ENCODE results near the gene FMR1NB.

The FMR1NB gene, protein sequence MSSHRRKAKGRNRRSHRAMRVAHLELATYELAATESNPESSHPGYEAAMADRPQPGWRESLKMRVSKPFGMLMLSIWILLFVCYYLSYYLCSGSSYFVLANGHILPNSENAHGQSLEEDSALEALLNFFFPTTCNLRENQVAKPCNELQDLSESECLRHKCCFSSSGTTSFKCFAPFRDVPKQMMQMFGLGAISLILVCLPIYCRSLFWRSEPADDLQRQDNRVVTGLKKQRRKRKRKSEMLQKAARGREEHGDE

GRCh38 chrX:147981038-147981752 is at the start of gene FMR1NB:
Gene FMR1NB, plus strand, starts transcription at chrX:147981337. Its CDS starts 66 bp downstream, at chrX:147981403.
- DNase-seq: no peak

- DNase-seq: no peak
Measured at GRCh38 chrX:147933815-147934214, 47.3 kb upstream of the FMR1NB start.

DNA sequence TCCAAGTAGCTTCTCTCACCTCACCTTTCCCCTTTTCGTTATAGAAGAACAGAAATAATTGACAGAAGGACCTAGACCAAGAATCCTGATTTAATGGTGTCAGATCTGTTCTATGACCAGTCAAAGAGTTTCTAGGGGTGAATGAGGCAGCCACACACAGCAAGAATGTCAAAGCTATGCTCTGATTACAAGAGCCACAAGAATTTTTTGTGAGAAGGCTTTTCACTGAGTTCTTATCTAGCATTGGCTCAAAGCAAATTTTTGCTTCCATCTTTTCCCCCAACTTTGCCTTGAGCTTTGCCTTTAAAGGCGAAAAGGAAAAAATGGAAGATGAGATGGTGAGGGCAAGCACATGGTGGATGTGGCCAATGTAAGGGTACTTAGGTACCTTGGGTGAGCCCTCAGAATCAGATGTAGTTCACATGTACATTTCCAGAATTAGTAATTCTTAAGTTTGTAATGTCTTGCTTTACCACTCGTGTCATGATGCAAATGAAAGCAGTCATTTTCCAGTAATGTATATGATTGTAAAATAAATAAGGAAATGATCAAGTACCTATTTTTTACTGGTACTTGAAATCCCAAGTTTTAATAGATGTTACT is 45.9 kb upstream of the FMR1NB start:
- no peak for DNase-seq

GRCh38 chrX:147945286-147945685 is 35.9 kb upstream of the FMR1NB start:
- DNase-seq: no peak

GRCh38 chrX:147948531-147948930 is 32.6 kb upstream of the FMR1NB start:
- no peak for DNase-seq

DNA sequence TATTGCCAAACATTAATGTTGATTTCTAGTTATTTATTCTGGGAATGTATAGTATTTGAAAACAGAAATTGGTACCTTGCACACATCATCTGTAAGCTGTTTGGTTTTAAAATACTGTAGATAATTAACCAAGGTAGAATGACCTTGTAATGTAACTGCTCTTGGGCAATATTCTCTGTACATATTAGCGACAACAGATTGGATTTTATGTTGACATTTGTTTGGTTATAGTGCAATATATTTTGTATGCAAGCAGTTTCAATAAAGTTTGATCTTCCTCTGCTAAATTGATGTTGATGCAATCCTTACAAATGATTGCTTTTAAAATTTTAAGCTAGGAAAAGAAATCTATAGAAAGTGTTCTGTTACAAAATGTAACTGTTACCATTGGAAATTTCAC is 30.8 kb upstream of the FMR1NB start:
- no peak for DNase-seq

DNA sequence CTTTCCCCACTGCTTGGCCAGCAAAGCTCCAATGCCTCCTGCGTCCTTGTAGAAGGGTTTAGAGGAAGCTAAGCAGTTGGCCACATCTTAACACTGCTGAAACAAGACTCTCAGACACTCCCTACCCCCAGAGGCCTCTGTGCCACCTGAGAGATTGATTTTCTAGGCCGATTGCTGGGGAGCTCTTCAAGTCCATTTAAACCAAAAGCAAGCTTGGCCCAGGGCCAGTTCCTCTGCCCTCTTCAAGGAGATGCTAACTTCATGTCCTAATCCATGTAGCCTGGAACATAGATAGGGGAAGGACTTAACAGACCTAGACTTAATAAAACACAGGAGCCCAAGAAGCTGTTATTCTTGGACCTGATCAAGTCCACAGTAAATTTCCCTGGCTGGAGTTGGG is 27.2 kb upstream of the FMR1NB start:
- no peak for DNase-seq

DNA sequence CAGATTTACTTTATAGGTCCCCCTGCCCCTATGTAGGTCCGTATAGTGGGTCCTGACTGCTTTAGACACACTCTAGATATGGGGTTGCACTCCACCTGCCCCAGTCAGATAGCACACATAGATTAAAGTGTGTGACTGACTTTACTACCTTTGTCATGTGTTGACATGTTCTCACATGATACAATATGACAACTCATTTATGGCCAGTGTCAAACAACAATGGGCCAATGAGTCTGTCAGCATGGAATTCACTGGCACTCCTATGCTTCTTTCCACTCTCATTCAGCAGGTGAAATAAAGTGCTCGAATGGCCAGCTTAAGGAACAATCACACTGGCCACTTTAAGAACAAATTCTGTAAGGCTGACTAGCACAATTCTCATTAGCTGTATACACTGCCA is 23.8 kb upstream of the FMR1NB start:
- no peak for DNase-seq

GRCh38 chrX:147958291-147958690 is 22.8 kb upstream of the FMR1NB start:
- DNase-seq: no peak

GRCh38 chrX:147960722-147961121 is 20.4 kb upstream of the FMR1NB start:
- no peak for DNase-seq

DNA sequence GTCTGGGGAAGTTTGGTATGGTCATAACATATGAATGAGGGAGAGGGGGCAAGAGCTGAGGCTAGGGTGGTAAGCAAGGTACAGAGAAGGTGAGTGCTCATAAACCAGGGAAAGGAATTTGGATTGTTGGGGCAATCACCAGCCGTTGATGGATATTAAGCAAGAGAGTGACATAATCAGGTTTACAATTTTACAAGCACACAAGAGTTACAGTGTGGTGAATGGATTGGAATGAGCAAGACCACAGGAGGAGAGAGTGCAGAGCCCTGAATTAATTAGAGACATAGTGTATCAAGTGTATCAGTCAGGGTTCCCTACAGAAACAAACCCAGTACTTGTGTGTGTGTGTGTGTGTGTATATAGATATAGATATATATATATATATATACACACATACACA is 18.7 kb upstream of the FMR1NB start:
- no peak for DNase-seq

DNA sequence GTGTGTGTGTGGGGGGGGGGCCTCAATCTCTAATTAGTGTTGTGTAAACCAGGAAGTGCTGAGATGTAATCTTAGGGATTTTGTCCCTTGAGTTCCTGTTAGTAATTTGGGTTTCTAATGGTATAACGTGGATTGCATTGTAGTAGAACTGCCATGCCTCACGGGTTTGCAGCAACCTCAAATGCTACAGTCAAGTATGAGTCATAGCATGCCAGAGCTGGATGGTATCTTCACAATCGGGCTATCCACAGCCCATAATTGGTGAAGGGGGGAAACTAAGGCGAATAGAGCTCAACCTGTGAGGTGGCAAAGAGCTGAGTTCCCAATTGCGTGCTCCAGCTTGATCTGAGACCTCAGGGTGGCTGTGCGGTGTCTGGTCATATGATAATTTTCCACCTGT is 2.2 kb upstream of the FMR1NB start:
- DNase-seq: no peak

DNA sequence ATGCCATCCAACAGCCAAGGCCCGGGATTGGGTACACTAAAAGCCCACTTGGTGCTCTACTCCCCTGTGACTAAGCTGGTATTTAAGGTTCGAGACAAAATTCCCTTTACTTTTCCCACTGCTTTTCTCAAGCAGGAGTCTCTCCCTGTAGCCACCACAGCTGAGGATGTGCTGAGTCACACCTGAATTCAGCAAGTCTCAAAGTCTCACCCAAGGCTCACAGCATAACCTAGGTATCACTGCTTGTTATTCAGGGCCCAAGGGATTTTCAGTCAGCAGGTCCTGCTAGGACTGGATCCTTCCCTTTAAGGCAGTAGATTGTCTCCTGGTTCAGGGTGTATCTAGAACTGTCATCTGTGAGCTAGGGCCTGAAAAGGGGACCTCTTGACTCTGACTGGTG is 39.2 kb downstream of the FMR1NB start:
- no peak for DNase-seq

GRCh38 chrX:148024425-148025148 is 43.5 kb downstream of the FMR1NB start:
- no peak for DNase-seq

GRCh38 chrX:148035380-148035779 is 54.2 kb downstream of the FMR1NB start:
- no peak for DNase-seq

- DNase-seq: no peak
Measured at GRCh38 chrX:148037020-148037419, 55.9 kb downstream of the FMR1NB start.

- no peak for DNase-seq
Measured at GRCh38 chrX:148043271-148043855, 62.2 kb downstream of the FMR1NB start.

- no peak for DNase-seq
Measured at GRCh38 chrX:148047200-148047599, 66.1 kb downstream of the FMR1NB start.

DNA sequence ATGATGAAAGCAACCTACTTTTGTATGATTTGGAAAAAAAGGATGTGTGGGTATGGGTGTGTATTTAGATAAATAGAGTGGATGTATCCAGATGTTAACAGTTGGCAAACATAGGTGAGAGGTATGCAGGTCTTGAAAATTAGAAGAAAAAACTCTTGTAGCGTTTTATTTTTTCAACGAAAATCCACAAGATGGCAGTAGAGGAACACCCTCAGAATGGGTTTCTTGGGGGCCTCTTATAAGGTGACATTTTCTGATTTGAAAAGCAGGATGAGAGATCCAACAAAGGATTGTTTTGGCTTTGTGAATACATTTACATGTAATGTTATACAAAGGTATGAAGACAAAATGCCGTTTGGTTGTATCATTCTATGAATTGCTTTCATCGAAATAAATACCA is 68.3 kb downstream of the FMR1NB start:
- DNase-seq: peak; percentile 40

DNA sequence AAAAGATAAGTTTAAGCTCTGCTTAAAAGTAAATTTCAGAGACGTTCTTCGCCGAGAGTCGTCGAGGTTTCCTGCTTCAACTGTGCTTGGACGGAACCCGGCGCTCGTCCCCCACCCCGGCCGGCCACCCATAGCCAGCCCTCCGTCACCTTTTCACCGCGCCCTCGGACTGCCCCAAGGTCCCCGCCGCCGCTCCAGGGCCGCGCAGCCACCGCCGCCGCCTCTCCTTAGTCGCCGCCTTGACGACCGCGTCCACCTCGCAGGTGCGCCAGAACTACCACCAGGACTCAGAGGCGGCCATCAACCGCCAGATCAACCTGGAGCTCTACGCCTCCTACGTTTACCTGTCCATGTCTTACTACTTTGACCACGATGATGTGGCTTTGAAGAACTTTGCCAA is 70.8 kb downstream of the FMR1NB start:
- DNase-seq: no peak

DNA sequence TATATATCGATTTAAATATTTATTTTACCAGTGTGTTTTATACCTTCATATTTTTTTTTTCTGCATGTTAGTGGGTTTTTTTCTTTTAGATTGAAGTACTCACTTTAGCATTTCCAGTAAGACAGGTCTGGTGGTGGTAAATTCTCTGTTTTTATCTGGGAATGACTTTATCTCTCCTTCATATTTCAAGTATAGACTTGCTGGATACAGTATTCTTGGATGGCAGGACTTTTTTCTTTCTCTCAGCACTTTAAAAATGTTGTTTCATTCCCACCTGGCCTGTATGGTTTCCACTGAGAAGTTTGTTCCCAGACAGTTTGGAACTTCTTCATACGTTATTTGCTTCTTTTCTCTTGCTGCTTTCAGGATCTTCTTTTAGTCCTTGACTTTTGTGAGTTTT is 86.1 kb downstream of the FMR1NB start:
- no peak for DNase-seq

DNA sequence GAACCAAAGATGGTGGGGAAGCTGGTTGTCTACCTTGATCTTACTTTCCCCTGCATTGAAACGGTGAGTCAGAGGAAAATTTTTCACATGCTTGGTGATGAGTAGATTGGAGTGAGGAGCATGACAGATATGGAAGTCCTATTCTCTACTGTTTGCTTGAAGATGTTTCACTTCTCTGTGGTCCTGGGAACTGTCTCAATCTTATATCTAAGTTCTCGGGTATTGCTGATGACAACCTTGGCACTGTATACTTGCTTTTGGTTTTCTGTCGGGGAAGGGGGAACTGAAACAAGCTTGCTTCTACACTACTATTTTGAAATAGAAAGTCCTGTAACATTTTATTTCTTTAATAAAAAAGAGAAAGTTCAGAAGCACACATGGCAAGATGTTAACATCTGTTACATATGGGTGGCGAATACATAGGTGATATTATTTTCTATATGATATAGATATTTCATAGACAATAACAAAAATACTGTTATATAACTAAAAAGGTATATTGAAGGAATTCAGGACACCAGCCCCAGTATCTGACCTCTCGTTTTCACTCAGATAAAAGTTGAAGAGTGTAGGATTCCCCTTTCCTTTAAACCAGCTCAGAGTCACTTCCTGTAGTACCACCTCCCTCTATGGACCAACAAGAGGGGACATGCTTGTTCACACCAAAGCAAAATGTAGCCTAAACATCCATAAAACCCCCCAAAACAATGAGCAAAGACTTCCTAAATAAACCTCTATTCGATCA is 88.8 kb downstream of the FMR1NB start:
- no peak for DNase-seq

- DNase-seq: no peak
Measured at GRCh38 chrX:148070504-148070877, 89.4 kb downstream of the FMR1NB start.

Data from CD4-positive, alpha-beta T cell treated with Interleukin-10 for 1 hour (primary cell).